ENCODE data around the gene RASD2. TPM values are rescaled to one million over a fixed set of nuclear protein-coding genes. Genes with fewer than 3 reads are reported as not detected.

The RASD2 gene
- total RNA-seq, 4 donors from 2014 or later = 0.06 to 0.26 (median 0.19) TPM; not detected in 1

DNA sequence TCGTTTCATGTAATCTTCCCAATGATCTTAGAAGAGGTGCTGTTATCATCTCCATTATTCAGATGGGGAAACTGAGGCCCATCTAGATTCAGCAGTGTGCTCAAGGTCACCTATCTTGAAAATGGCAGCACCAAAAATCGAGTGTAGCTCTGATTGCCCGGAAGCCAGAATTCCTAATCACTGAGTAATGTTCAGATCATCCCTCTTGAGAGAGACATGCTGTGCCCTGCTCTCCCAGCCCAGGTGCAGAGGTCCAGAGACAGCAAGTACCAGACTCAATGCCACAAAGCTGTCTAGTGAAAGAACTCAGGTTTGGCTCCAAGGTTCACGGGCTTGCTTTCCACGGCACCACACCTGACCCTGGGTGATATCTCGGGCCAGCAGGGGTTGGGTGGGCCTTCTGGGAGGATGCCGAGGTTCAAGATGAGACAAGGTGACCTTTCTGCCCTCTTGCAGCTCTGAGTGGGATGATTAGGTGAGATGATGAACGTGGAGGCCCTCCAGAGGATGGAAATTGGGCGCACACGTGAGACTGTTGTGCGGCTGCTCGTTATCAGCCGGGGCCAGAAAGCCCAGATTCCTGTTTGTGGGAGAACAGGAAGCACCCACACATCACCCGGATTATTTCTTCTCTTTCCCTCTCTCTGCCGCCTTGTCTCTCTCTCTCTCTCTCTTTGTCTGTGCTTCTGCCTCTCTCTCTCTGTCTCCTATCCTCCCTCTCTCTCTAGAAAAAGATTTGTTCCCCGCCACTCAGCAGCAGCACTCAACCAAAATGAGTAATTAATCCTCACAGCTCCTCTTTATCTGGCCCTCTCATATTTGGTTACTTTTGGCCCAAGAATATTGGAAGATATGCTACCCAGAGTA is 19.0 kb upstream of the RASD2 start:
- H3K4me3 ChIP-seq = no peak overlapping the region
- no peaks in the 10 kb centered on the region for H3K9me3 ChIP-seq
- H3K36me3 ChIP-seq = no peaks in the 10 kb centered on the region
- TF ChIP-seq, protein P1, sequence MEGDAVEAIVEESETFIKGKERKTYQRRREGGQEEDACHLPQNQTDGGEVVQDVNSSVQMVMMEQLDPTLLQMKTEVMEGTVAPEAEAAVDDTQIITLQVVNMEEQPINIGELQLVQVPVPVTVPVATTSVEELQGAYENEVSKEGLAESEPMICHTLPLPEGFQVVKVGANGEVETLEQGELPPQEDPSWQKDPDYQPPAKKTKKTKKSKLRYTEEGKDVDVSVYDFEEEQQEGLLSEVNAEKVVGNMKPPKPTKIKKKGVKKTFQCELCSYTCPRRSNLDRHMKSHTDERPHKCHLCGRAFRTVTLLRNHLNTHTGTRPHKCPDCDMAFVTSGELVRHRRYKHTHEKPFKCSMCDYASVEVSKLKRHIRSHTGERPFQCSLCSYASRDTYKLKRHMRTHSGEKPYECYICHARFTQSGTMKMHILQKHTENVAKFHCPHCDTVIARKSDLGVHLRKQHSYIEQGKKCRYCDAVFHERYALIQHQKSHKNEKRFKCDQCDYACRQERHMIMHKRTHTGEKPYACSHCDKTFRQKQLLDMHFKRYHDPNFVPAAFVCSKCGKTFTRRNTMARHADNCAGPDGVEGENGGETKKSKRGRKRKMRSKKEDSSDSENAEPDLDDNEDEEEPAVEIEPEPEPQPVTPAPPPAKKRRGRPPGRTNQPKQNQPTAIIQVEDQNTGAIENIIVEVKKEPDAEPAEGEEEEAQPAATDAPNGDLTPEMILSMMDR (IDR thresholded peaks at IDR 0.05) = no peak
- TF ChIP-seq POLR2A (IDR thresholded peaks at IDR 0.05) = no peak
- intact Hi-C loops (cut with DNase I) = no loop called here
- no peak for DNase-seq
- peaks cover 0 to 73% (median 0%) of the 10 kb centered on the region in 4 donors for H3K27me3 ChIP-seq
- peaks cover 0 to 20% (median 9%) of the 10 kb centered on the region in 3 donors for H3K4me1 ChIP-seq
- H3K27ac ChIP-seq = no peak overlapping the region
- 49 to 55% methylated on average over 13 to 16 of the region's 16 CpGs for WGBS, 2 donors

DNA sequence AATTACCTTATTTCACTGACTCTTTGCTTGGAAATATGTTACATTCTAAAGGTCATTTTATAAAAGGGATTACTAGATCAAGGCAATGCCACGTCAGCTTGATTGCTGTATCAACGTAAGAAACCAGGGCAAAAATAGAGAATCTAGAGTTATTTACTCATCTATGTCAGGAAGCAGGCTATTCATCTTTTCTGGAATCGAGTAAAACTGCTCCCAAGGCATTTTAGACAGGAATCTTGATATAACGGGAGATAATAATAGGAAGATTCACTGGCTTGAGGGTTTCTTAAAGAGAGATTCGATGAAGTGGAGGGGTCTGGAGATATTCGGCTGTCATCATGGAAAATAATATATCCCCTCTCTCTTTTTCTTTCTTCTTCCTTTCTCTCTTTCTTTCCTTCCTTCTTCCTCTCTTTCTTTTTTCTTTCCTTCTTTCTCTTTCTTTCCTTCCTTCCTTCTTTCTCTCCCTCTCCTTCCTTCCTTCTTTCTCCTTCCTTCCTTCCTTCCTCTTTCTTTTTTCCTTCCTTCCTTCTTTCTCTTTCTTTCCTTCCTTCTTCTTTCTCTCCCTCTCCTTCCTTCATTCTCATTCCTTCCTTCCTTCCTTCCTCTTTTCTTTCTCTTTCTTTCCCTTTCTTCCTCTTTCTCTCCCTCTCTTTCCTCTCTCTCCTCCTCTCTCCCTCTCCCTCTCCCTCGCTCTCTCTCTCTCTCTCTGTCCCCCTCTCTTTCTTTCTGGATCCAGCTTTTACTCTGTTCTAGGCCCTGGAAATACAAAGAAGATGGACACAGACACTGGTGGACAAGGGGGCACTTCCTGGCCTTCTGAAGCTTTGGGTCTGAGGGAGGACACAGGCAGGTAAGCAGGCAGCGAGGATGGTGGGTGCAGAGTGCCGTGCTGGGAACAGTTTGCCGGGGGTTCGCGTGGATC is 18.1 kb upstream of the RASD2 start:
- no peak for DNase-seq
- intact Hi-C loops (cut with DNase I) = no loop called here
- WGBS, 2 donors = 52 to 66% methylated on average over 7 to 9 of the region's 12 CpGs
- H3K27ac ChIP-seq = no peak overlapping the region
- TF ChIP-seq, protein P1 (IDR thresholded peaks at IDR 0.05) = no peak
- no peak for TF ChIP-seq POLR2A (IDR thresholded peaks at IDR 0.05)
- H3K36me3 ChIP-seq = no peaks in the 10 kb centered on the region
- no peaks in the 10 kb centered on the region for H3K9me3 ChIP-seq
- peaks cover 0 to 64% (median 0%) of the 10 kb centered on the region in 4 donors for H3K27me3 ChIP-seq
- no peak overlapping the region for H3K4me3 ChIP-seq
- peaks cover 0 to 20% (median 9%) of the 10 kb centered on the region in 3 donors for H3K4me1 ChIP-seq

DNA sequence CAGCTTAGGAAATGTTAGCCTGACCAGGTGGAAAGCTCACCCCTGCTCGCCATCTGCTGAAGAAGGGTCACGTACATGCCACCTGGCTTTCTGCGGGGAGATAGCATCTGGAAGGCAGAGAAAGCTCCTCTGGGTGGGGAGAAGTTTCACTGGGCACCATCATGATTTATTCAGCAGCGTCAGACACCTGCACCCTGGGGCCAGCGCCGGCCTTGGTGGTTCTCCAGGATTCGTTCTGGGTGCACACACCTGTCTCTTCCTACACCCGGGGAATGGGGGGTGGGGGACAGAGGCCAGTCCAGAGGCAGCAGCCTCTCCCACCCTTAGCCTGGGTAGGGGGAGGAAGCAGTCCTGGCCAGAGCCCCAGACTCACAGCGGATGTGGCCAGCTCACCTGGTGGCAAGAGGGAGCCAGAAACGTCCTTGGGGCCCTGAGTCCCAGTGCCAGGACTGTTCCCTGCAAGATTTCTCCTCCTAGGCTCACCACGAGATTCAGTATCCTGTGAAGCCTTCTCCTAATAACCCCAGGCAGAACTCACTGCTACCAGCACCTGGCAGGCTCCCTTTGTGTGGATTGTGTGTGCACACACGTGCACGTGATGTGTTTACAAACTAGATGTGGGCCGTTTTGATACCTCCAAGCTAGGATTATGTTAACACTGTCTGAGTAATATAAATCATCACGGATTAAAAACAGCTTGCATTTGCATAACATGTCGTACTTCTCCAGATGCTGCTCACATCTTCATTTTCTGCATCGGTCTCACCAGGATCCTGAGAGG is 17.3 kb upstream of the RASD2 start:
- WGBS, 2 donors = 17 to 24% methylated on average over 6 to 11 of the region's 17 CpGs
- H3K9me3 ChIP-seq = no peaks in the 10 kb centered on the region
- intact Hi-C loops (cut with DNase I) = no loop called here
- H3K4me1 ChIP-seq = peaks cover 0 to 20% (median 9%) of the 10 kb centered on the region in 3 donors
- no peak for DNase-seq
- no peak overlapping the region for H3K4me3 ChIP-seq
- no peak overlapping the region for H3K27ac ChIP-seq
- H3K36me3 ChIP-seq = no peaks in the 10 kb centered on the region
- no peak for TF ChIP-seq POLR2A (IDR thresholded peaks at IDR 0.05)
- TF ChIP-seq, protein P1 (IDR thresholded peaks at IDR 0.05) = no peak
- H3K27me3 ChIP-seq = peaks cover 0 to 56% (median 0%) of the 10 kb centered on the region in 4 donors

DNA sequence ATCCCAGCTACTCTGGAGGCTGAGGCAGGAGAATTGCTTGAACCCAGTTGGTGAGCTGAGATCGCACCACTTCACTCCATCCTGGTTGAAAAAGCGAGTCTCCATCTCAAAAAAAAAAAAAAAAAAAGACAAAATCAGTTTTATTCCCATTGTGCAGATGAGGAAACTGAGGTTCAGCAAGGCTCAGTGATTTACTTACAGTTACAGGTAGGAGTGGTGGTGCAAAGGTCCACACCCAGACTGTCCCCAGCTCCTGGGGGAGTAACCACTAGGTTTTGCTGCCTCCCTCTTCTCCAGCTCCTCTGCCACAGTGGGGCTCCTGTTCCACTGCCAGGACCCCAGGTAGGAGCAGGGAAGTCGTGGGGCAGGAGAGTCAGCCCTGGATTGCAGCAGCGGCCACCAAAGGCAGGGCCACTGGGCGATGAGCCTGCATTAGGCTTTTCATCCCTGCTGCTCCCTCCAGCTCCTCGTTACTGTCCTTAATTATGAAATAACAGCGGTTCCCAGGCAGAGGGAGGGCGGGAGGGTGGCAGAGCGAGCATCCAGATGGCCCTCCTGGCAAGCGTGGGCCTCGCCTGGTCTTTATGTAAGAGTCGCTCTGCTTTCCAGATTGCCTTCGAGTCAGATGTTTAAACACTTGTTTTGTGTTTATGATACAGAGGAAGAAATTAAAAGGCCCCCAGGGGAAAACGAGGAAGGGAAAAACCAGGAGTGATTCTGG is 15.5 kb upstream of the RASD2 start:
- no peak for TF ChIP-seq POLR2A (IDR thresholded peaks at IDR 0.05)
- intact Hi-C loops (cut with DNase I) = no loop called here
- peaks cover 0 to 5% (median 0%) of the 10 kb centered on the region in 3 donors for H3K9me3 ChIP-seq
- WGBS, 2 donors = 29 to 36% methylated on average over 9 to 11 of the region's 14 CpGs
- no peak overlapping the region for H3K27ac ChIP-seq
- H3K4me1 ChIP-seq = peaks cover 0 to 20% (median 9%) of the 10 kb centered on the region in 3 donors
- peaks cover 0 to 41% (median 0%) of the 10 kb centered on the region in 4 donors for H3K27me3 ChIP-seq
- no peaks in the 10 kb centered on the region for H3K36me3 ChIP-seq
- DNase-seq = no peak
- H3K4me3 ChIP-seq = no peak overlapping the region

All from esophagus squamous epithelium (tissue), 5 donors.